GM19240 (cell line): ENCODE measurements around the gene CA14.
"Not testable (repeated sequence)": the region's sequence is repeated elsewhere in the genome, so short reads cannot be mapped to it uniquely, and the experiment has no call there.

Experiments
- DNase-seq: peaks from one replicate; pipeline ENCODE4 v3.0.0; 2011; ENCODE audit warnings: low spot score; ENCODE audit not compliant: insufficient read length

The CA14 gene

DNA sequence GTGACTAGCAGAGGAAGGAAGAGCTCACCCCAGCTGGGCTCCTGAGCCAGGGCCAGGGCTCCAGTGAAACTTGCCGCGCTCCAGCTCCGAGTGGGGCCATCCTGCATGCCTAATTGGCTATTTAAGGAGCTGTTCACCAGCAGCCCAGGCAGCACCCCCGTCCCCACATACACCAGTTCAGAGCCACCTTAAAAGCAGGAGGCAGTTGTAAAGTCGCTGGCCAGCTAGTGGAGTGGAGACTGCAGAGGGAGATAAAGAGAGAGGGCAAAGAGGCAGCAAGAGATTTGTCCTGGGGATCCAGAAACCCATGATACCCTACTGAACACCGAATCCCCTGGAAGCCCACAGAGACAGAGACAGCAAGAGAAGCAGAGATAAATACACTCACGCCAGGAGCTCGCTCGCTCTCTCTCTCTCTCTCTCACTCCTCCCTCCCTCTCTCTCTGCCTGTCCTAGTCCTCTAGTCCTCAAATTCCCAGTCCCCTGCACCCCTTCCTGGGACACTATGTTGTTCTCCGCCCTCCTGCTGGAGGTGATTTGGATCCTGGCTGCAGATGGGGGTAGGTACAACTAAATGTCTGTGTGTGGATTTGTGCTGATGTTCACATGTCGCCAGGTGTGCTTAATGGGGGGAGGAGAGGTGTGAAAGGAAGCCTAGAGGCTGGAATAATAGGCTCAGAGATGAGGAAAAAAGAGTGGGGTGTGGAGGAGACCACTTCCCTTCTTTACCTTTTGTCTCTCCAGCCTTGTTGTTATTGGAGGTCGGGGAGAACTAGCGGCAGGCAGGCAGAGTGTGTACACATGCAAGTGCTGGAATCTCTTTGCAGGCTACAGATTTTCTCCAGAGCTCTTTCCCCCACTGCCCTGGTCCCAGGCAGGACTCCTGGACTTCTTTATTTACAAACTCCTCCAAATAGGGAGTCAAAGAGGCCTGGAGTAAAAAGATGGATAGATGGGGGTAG lies at the start of gene CA14:
CA14 (plus strand) TSS at position 151 of the 962 bp plus-strand sequence; CDS start at position 506, 355 bp downstream.
- DNase-seq: no peak

DNA sequence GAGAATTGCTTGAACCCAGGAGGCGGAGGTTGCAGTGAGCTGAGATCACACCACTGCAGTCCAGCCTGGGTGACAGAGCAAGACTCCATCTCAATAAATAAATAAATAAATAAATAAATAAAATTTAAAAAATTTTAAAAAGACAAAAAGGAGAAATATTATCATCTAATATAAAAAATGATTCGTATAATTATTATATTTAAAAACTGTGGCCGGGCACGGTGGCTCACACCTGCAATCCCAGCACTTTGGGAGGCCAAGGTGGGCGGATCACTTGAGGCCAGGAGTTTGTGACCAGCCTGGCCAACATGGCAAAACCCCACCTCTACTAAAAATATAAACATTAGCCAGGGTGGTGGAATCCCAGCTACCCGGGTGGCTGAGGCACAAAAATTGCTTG lies 49.1 kb upstream of the CA14 start:
- DNase-seq: not testable (repeated sequence)

DNA sequence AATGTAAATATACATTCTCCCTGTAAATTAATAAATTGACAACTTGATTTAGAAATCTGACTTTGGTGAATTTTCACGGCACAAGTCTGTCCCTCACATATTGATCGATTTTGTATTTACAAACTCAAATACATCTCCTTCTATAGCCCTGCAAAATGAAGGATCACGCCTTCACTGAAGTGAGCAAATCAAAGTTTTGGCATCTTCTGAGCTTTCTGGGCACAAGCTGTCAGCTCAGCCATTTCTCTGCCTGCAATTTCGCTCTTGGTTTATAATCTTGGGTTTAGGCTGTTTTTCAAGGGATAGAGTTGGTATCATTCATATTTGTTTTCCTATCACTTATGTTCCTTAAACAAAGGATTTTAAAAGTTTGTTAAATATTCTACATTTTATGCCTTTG lies 47.5 kb upstream of the CA14 start:
- no peak for DNase-seq

DNA sequence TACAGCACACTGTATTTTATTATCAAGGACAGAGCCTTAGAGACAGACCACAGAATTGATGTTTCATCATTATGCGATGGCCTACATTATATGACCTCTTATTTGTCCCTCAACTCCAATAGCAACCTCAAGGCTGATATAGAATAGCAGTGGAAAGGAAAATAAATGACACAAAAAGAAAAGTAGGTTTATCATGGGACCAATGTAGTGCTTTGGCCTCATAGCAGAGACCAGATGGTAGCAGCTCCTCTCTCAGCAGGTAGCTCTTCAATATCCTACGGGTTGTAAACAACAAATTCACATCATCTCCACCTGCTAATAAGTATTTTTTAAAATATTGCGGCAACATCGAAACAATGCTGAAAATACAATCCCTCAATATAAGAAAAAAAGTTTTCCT lies 46.9 kb upstream of the CA14 start:
- no peak for DNase-seq

DNA sequence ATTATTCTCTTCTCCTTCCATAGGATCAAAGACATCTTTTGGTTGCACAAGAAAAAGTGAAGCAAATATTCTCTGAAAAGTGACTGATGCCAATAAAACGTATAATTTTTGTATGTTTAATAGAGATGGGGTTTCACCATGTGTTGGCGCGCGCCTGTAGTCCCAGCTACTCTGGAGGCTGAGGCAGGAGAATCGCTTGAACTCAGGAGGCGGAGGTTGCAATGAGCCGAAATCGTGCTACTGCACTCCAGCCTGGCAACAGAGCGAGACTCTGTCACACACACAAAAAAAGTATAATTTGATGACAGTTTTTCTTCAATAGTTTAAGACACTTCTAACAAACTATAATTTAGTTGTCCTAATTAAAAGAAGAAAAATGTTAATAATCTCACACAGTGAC lies 45.5 kb upstream of the CA14 start:
- DNase-seq: no peak

DNA sequence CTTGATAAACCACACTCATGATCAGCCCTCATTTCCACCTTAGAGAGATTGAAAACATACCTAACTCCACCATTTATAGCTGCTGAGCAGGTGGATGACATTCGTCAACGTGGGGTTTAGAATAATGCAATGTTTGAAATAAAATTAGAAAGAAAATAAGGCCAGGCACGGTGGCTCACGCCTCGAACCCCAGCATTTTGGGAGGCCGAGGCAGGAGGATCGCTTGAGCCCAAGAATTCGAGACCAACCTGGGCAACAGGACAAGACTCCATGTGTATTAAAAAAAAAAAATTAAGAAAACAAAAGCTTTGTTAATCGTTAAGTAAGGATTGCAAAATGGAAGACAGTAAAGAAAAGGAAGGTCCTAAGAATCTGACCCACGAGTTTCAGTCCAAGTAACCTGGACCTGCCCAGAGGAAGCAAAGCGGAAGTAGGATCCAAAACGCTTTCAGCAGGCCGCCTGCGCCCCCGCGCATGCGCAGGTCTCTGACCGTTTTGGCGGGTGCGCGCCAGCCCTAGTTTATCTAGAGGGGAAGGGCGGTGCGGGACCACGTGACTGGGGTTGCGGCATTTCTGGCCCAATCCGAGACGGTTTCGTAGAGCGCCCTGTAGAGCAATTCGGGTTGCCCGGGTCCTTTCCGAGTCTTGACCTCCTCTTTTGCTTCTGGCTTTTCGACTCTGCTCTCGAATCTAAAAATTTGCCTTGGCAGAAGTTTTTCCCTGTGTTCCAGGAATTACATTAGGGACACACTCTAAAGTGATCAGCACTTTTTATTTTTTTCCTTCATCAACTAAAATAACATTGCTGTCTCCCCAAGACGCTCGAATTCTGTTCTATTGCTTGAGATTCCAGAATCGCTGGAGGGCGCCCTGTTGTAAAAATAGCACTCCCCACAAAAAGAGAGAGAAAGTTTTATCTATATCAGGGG lies 44.1 kb upstream of the CA14 start:
- DNase-seq: peak; percentile 83

DNA sequence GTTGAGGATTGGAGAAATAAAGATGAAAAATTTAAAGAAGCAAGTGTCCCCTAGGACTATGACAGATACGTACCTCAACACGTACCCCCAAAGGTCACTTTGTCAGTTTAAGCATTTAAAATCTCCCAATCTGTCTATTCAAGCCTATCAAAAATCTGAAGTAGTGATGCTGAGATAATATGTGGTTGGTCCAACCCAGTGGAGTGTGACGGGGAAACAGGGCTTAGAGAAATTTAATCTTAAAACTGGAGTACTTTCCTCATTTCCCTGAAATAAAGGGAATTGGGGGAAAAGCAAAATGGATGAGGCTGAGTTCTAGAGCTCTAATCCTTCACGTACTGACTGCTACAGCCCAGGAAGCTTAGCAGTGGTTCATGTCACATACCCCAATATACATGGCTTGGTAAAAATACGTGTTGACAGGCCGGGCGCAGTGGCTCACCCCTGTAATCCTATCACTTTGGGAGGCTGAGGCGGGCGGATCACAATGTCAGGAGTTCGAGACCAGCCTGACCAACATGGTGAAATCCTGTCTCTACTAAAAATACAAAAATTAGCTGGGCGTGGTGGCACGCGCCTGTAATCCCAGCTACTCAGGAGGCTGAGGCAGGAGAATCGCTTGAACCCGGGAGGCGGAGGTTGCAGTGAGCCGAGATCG lies 43.3 kb upstream of the CA14 start:
- DNase-seq: not testable (repeated sequence)

DNA sequence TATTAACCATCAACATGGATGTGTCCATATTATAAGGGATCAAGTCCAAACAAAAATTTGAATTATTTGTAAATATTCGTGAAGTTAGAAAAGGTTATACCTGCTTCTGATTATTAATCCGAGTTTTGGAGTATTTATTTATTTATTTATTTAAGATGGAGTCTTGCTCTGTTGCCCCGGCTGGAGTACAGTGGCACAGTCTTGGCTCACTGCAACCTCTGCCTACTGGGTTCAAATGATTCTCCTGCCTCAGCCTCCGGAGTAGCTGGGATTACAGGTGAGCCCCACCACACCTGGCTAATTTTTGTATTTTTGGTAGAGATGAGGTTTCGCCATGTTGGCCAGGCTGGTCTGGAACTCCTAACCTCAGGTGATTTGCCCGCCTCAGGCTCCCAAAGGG lies 41.7 kb upstream of the CA14 start:
- DNase-seq: not testable (repeated sequence)

DNA sequence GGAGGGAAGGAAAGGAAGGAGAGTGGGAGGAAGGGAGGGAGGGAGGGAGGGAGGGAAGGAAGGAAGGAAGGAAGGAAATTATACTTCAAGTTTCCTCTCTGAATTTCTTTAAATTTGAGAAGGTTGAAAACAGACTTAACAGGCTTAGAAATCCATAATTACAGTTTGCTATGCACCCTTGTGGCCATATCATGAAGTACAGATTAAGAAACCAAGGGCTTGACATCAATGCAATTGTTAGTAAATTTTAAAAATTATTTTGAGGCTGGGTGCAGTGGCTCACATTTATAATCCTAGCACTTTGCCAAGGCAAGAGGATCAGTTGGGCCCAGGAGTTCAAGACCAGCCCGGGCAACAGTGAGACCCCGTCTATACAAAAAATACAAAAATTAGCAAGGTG lies 36.0 kb upstream of the CA14 start:
- DNase-seq: no peak

DNA sequence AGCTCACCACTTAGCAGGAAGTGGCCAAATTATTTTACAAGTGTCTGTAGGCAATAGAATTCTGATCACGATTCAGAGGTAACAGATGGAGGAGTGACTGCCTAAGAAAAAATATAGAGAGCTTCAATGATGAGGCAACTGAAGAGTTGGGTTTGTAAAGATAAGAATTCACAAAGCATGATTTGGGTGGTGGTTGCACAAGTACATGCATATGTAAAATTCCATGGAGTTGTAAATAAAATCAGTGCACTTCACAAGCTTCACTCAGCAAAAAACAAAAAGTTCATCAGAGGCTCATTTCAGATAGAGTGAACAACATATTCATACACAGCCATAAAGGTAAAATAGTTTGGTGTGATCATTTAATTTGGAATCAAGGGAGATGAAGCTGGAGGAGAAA lies 32.6 kb upstream of the CA14 start:
- no peak for DNase-seq

DNA sequence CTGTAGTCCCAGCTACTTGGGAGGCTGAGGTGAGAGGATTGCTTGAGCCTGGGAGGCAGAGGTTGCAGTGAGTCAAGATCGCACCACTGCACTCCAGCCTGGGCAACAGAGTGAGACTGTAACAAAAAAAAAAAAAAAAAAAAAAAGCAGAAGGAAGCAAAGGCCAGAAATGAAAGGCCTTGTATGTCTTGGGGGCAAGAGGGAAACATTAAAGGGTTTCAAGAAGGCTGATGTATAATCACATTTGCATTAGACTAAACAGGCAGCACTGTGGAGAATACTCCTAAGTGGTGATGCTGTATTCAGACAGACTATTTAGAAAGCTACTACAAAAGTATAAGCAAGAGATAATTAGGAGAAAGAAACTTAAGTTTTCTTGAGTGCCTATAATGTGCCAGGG lies 32.0 kb upstream of the CA14 start:
- no peak for DNase-seq

DNA sequence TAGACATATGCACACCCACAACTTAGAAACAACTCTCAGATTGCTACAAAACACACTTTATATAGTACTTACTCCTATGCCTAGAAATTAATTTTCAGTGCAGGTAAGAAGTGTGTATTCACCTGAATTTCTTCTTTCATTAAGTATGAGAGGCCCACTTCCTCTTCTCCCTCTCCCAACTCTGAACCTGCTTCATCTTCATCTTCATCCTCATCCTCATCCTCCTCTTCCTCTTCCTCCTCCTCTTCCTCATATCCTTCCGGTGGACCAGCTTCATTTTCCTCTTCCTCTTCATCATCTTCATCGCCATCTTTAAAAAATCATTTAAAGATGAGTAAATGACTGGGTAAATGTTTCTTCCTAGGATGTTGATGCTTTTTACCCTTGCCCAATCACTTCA lies 31.1 kb upstream of the CA14 start:
- DNase-seq: no peak

DNA sequence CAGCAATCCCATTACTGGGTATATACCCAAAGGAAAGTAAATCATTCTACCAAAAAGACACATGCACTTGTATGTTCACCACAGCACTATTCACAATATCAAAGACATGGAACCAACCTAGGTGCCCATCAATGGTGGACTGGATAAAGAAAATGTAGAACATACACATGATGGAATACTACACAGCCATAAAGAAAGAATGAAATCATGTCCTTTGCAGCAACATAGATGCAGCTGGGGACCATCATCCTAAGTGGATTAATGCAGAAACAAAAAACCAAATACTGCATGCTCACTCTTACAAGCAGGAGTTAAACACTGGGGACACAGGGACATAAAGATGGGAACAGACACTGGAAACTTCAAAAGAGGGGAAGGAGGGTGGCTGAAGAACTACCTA lies 30.3 kb upstream of the CA14 start:
- DNase-seq: no peak

DNA sequence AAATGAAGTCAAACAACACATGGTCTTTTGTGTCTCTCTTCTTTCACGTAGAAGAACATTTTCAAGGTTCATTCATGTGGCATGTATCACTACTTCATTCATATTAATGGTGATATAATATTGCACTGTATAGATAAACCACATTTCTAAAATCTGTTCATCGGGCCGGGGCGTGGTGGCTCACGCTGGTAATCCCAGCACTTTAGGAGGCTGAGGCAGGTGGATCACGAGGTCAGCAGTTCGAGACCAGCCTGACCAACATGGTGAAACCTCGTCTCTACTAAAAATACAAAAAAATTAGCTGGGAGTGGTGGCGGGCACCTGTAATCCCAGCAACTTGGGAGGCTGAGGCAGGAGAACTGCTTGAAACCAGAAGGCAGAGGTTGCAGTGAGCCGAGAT lies 29.3 kb upstream of the CA14 start:
- not testable (repeated sequence) for DNase-seq

DNA sequence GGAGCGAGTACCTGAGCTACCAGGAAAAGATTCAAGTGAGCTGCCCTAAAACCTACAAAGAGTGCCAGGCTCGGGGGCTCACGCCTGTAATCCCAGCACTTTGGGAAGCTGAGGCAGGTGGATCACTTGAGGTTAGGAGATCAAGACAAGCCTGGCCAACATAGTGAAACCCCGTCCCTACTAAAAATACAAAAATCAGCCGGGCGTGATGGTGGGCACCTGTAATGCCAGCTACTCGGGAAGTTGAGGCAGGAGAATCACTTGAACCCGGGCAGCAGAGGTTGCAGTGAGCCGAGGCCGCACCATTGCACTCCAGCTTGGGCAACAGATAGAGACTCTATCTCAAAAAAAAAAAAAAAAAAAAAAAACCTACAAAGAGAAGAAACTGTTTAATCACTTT lies 24.7 kb upstream of the CA14 start:
- DNase-seq: not testable (repeated sequence)

DNA sequence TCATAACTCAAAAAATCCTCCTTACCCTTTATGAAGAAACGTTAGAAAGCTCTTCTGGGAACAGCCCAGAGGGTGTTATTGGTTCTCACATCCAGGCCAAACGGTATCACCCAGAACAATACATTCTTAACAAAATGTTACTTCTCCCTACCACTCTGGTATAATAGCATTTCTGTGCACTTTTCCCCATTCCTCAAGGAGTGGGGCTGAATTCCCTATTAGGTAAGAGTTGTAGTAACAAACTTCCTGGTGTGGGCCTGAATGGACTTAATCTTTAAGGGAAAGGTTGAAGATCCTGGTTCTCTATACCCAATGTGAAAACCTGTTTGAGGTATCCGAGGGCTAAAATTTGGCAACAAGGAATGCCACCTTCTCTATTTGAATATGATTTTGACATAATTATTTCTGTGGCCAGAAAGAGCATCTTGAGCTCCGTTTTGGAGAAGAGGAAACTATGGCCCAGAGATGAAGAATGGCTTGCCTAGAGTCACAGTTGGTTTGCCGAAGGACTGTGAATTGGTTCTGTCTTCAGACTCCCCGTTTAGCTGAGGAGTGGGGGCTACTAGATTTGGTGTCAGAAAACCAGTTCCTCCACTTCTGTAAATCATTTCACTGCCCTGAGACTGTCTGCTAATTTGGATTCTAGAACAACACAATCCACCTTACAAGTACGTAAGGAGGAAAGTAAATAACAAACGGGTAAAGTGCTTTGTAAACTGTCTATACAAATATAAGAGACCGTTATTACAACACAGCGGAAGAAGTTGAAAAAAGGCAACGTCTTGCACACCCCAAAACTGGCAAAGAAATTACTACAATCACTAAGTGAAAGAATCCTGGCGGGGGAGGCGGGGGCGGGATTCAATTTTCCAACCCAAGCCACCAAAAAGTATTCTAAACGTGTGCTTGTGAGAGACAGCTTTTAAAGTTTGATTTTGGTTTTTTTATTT lies 23.9 kb upstream of the CA14 start:
- no peak for DNase-seq

DNA sequence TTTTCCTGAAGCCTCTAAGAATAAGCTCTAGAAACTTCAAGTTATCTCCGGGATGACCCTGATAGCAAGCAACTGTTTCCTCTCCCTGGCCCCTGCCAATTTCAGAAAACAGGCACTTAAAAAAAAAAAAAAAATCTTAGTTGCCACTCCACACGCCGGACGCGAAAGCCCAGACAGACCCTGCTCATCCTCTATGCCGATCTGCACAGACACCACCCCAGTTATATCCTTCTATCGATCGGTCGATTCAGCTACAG lies 23.3 kb upstream of the CA14 start:
- DNase-seq: no peak

DNA sequence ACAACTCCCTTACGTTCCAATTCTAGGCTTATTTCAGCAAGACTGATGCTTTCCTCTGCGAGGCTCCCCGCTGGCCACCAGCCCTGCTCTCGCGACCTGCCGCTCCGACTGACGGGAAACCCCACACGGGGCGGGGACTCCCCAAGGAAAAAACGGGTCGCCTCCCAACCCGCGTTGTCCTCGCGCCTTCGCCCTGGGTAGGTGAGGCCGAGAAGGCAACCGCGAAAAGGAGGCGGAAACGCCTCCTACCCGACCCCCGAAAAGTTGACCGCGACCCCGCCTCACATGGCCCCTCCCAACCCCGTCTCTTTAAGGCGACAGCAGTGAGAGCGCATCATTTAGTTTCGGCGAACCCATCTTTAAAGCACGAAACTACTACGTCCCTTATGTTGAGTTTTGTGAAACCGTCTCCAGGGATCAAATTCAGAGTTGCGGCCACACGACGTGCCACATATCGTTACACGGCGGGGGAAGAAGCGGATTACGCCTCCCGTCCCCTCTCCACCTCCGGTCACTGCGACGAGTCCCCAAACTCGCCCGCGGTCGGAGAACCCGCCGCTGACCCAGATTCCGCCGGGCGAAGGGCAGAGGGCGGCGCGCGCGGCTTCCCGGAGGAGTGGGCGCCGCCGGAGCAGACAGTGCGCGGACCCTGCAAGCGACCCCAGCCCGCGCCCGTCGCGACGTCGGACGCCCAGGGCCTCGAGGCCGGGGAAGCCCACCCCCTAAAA lies 22.8 kb upstream of the CA14 start:
- peak; percentile 52 for DNase-seq

DNA sequence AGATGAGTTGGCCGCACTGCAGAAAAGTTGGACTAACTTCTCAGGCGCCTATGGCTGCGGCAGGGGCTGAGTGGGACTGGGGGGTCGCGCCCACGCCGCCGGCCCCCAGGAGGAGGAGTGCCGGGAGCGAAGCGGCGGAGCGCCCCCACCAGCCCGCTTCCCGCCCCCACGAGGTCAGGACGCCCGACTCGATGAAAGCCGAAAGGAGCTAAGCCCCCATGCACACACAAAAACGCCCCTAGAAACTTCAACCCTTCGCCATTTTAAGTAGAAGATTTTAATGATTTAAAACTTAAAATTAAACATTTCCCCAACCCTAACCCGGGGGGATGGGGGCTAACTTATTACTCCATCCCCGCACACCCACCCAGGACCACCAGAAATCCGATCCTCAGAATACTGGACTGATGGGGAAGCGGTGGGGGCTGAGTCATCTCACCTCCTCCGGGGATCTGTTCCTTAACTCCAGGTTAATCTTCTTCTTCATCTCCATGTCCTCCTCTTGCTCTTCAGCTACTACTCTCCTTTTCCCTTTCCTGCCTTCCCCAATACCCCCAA lies 22.2 kb upstream of the CA14 start:
- DNase-seq: no peak
